Measurements from ENCODE around the gene CLASP1.

Gene CLASP1

DNA sequence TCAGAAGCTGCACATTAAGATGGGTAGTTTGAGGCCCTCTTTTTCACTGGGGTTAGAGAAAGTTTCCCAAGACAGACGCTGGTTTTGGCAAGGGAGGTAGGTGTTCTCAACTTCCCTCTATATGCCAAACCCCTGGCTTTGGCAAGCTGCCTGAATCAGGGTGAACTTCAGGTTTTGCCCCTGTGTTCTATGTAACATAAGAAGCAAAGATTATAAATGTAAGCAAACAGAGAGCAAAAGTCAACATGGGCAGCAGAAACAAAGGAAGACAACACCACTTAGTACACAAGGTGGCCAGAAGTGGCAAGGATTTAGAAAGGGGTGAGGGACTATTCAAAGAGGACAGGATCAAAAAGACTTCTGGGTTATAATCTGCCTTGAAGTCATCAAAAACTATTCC lies 293.8 kb downstream of the CLASP1 start:
- H3K4me3 ChIP-seq (replicated peaks in 1 of 2; ENCODE audit: low read depth in 2 of 2, low read length in 2 of 2) = no peak overlapping the region
- TF ChIP-seq, protein P1, sequence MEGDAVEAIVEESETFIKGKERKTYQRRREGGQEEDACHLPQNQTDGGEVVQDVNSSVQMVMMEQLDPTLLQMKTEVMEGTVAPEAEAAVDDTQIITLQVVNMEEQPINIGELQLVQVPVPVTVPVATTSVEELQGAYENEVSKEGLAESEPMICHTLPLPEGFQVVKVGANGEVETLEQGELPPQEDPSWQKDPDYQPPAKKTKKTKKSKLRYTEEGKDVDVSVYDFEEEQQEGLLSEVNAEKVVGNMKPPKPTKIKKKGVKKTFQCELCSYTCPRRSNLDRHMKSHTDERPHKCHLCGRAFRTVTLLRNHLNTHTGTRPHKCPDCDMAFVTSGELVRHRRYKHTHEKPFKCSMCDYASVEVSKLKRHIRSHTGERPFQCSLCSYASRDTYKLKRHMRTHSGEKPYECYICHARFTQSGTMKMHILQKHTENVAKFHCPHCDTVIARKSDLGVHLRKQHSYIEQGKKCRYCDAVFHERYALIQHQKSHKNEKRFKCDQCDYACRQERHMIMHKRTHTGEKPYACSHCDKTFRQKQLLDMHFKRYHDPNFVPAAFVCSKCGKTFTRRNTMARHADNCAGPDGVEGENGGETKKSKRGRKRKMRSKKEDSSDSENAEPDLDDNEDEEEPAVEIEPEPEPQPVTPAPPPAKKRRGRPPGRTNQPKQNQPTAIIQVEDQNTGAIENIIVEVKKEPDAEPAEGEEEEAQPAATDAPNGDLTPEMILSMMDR (IDR thresholded peaks at IDR 0.05; ENCODE audit: low read depth, low read length) = no peak
- DNase-seq (ENCODE audit: low read depth in 2 of 2) = no peak

DNA sequence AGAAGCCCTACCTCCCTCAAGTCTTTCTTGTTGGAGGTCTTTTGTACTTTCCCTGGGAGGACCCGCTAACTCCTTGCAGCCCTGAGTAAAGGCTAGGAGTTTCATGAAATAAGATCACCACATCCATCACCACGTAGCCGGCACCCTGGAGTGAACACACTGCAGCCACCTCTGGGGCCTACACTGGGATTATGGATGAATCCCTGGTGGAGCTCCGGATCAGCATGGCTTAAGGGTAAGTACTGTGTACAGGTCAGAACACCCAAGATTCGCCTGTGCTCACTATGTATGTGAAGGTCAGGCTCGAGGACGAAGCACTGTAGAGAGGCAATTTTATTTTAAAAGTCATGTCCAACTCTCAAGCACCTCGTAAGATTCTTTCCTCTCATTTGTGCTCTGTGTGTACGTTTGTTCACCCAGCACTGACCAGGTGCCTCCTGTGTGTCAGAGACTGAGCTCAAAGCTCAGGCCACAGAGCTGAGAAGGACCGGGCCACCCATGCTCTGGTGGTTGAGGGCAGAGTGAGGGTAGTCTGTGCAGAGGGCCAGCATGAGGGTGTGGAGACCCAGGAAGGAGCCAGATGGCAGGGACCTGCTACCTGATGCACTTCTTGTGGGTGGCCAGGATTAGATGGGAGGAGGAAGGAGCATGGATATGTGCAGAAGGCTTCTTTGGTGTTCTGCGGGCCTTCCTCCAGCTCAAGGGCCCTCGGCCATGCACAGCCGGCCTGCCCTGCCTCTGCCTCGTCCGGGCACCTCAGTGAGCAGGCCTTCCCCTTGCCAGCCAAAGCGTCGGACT lies 297.5 kb downstream of the CLASP1 start:
- DNase-seq (ENCODE audit: low read depth in 2 of 2) = no peak
- TF ChIP-seq, protein P1 (IDR thresholded peaks at IDR 0.05; ENCODE audit: low read depth, low read length) = no peak

DNA sequence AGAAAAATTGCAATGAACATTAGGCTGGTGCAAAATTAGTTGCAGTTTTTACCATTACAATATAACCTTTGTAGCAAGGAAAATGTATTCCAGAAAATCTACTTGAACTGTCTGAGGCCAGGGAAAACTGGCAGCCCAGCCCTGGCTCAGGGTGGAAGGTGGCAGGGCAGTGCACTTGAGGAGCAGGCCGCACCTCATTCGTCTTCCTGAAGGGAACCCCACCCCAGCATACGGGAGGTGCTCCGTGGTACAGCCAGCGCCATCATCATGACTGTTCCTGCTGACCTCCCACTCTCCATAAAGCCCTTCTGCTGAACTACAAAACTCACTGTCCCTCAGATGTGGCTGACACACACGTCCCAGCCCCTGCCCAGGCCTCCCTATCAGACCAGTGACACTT lies 298.4 kb downstream of the CLASP1 start:
- TF ChIP-seq, protein P1 (IDR thresholded peaks at IDR 0.05; ENCODE audit: low read depth, low read length) = no peak
- no peak for DNase-seq (ENCODE audit: low read depth in 2 of 2)
- H3K4me3 ChIP-seq (replicated peaks in 1 of 2; ENCODE audit: low read depth in 2 of 2, low read length in 2 of 2) = no peak overlapping the region

More for the DNA sequence above, 297.5 kb downstream of the CLASP1 start:
- H3K4me3 ChIP-seq (replicated peaks in 1 of 2; ENCODE audit: low read depth in 2 of 2, low read length in 2 of 2) = no peak overlapping the region

DNA sequence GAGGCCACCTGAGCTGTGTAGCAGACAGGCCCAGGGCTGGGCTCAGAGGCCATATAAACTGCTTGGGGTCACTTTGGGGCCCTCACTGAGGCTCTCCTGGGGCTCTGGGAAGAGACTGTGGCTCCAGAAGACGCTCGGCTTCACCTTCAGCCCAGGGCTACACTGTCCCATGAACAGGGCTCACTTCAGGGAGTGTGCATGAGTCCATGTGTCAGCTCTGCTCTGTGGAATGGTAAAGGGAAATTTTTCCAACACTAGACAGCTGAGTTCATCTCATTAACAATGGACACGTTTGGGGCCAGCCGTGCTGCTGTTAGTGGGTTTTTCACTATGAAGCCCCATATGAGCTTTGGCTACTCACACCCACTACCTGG lies 298.9 kb downstream of the CLASP1 start:
- TF ChIP-seq, protein P1 (IDR thresholded peaks at IDR 0.05; ENCODE audit: low read depth, low read length) = no peak
- H3K4me3 ChIP-seq (replicated peaks in 1 of 2; ENCODE audit: low read depth in 2 of 2, low read length in 2 of 2) = no peak overlapping the region
- DNase-seq (ENCODE audit: low read depth in 2 of 2) = no peak

DNA sequence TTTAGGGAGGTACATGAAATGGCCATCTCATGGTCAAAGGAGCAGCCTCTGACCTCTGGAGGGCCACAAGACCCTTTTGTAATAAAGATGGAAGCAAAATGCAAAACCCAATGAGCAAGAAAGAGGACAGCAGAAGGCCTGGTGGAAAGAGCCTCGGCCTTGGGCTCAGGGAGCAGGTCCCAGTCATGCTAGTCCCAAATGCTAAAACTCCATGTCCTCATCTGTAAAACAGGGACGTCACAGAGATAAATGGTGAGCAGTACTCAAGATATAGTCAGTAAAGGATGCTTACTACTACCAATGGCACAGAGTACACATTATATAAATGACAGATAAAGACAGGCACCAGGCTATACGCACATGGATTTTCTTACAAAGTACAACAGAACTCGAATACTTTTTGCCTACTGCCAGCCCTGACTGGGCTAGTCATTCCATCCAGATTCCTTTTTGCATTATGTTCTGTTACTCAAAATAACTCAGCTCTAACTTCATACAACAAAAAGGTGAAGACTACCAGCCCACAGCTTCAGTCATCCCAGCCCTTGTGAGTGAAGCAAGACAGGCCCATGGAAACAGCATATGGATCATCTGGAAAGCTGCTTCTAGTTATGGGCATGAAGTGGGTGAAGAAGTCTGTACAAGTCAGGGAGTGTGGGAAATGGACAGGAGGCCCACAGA lies 299.4 kb downstream of the CLASP1 start:
- DNase-seq (ENCODE audit: low read depth in 2 of 2) = no peak
- TF ChIP-seq, protein P1 (IDR thresholded peaks at IDR 0.05; ENCODE audit: low read depth, low read length) = no peak
- no peak overlapping the region for H3K4me3 ChIP-seq (replicated peaks in 1 of 2; ENCODE audit: low read depth in 2 of 2, low read length in 2 of 2)

DNA sequence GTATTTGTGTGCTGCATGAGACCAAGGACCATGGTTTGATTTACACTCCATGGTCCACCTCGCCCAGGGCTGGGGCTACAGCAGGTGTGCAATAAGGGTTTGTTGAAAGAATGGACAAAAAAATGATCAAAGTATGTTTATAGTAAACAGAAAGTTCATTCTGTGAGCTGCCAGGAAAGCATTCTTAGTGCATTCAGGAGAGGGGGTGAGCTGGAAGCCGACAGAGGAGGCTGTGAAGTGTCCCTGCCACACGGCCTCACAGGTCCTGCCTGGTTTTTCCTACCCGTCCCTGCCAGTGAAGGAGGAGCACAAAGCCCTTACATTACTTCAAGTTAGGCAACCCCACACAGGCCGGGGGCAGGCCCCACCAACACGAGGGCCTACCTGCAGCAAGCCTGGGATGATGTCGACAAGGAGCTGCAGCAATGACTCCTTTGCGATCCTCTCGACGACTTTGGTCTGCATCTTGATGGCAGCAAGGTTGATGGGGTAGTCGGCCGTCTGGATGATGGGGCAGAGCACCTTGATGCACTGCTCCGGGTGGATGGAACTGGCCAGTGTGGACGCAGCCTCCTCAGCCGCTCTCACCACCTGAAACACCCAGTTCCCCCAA lies 301.0 kb downstream of the CLASP1 start:
- TF ChIP-seq, protein P1 (IDR thresholded peaks at IDR 0.05; ENCODE audit: low read depth, low read length) = no peak
- no peak overlapping the region for H3K4me3 ChIP-seq (replicated peaks in 1 of 2; ENCODE audit: low read depth in 2 of 2, low read length in 2 of 2)
- DNase-seq (ENCODE audit: low read depth in 2 of 2) = no peak

All from cardiac fibroblast (primary cell).